ENCODE measurements around the gene RTN3.
"Not testable (repeated sequence)": the region's sequence is repeated elsewhere in the genome, so short reads cannot be mapped to it uniquely, and the experiment has no call there.

Gene RTN3, protein sequence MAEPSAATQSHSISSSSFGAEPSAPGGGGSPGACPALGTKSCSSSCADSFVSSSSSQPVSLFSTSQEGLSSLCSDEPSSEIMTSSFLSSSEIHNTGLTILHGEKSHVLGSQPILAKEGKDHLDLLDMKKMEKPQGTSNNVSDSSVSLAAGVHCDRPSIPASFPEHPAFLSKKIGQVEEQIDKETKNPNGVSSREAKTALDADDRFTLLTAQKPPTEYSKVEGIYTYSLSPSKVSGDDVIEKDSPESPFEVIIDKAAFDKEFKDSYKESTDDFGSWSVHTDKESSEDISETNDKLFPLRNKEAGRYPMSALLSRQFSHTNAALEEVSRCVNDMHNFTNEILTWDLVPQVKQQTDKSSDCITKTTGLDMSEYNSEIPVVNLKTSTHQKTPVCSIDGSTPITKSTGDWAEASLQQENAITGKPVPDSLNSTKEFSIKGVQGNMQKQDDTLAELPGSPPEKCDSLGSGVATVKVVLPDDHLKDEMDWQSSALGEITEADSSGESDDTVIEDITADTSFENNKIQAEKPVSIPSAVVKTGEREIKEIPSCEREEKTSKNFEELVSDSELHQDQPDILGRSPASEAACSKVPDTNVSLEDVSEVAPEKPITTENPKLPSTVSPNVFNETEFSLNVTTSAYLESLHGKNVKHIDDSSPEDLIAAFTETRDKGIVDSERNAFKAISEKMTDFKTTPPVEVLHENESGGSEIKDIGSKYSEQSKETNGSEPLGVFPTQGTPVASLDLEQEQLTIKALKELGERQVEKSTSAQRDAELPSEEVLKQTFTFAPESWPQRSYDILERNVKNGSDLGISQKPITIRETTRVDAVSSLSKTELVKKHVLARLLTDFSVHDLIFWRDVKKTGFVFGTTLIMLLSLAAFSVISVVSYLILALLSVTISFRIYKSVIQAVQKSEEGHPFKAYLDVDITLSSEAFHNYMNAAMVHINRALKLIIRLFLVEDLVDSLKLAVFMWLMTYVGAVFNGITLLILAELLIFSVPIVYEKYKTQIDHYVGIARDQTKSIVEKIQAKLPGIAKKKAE

DNA sequence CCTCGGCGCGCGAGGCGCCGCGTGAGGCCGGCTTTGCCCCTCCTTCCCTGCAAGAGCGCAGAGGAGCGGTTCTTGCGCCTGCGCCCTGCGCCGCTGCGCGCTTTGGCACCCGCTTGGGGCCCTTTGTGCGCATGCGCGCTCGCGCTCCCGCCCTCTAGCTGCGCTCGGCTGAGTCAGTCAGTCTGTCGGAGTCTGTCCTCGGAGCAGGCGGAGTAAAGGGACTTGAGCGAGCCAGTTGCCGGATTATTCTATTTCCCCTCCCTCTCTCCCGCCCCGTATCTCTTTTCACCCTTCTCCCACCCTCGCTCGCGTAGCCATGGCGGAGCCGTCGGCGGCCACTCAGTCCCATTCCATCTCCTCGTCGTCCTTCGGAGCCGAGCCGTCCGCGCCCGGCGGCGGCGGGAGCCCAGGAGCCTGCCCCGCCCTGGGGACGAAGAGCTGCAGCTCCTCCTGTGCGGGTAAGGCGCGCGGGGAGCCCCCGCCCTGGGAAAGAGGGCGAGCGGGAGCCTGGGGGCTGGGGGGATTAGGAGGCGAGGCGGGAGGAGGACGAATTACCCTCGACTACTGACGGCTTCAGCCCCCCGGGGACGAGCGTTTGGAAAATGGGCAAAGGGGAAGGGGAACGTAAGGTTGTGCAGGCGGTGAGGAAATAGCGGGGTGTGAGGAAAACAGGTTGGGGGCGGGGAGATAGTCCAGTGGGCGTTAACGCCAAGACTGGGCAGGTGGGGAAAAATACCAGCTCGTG lies at the start of gene RTN3:
Gene RTN3, plus strand, starts transcription at position 180 of the 745 bp plus-strand sequence. Its CDS starts 137 bp downstream, at position 317.
- Histone ChIP-seq H3K36me3 (ENCODE audit: control insufficient read depth, low read depth, low read length) (no peaks in the 10 kb centered on the region), H3K9ac (ENCODE audit: low read length) (peak within 1 kb of the TSS; percentile 86), H3K27me3 (ENCODE audit: control insufficient read depth, insufficient read depth, low read length) (no peaks in the 10 kb centered on the region), H3K4me3 (ENCODE audit: low read length) (peak within 1 kb of the TSS; percentile 87), H3K4me1 (ENCODE audit: control insufficient read depth, low read depth, low read length) (peaks cover 16% of the 10 kb centered on the region), H3K9me3 (ENCODE audit: control insufficient read depth, low read depth, low read length) (no peaks in the 10 kb centered on the region), H3K27ac (ENCODE audit: low read length) (peak within 1 kb of the TSS; percentile 67)

DNA sequence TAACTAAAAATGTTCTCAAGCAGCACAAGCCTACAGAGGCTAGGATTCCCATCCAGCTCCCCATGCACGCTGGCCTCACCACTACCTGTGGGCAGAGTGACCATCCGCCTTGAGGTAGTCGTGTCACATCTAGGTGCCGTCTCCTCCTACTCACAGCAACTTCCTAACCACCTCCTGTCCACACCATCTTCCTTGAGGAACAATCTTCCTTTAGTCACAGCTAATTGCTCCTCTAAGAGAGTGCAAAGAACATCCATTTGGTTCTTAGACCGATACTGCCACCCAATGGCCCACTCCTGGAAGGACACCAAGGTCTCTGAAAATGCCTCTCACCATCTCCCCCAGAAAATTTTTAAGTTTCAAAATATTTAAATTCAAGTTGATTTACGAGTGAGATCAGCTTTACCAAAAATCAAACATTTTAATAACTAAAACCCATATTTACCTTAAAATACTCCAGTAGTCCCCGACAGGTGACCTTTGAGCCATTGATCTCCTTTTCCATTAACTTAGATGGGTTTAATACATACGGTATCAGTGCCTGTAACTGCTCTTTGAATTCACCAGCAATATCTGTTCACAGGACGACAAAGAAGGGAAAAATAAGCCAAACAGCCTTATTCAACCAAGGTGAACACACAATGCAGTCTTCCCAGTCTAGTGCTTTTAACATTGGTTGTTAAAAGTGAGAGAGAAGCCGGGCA lies 45.4 kb upstream of the RTN3 start:
- Histone ChIP-seq H3K27me3 (ENCODE audit: control insufficient read depth, insufficient read depth, low read length) (no peaks in the 10 kb centered on the region), H3K9ac (ENCODE audit: low read length) (no peak overlapping the region), H3K36me3 (ENCODE audit: control insufficient read depth, low read depth, low read length) (peaks cover 17% of the 10 kb centered on the region), H3K27ac (ENCODE audit: low read length) (no peak overlapping the region), H3K4me3 (ENCODE audit: low read length) (no peak overlapping the region), H3K4me1 (ENCODE audit: control insufficient read depth, low read depth, low read length) (no peaks in the 10 kb centered on the region), H3K9me3 (ENCODE audit: control insufficient read depth, low read depth, low read length) (no peaks in the 10 kb centered on the region)

DNA sequence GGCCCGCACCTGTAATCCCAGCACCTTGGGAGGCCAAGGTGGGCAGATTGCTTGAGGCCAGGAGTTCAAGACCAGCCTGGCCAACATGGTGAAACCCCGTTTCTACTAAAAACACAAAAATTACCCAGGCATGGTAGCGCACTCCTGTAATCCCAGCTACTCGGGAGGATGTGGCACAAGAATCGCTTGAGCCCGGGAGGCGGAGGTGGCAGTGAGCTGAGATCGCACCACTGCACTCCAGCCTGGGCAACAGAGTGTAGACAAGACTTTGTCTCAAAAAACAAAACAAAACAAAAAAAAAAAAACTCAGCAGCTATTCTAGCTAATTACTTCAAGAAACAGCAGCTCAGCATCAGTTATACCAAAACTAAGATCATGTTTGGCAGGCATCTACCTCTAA lies 42.9 kb upstream of the RTN3 start:
- not testable (repeated sequence) for H3K9ac ChIP-seq (ENCODE audit: low read length); H3K27me3 ChIP-seq (ENCODE audit: control insufficient read depth, insufficient read depth, low read length); H3K27ac ChIP-seq (ENCODE audit: low read length); H3K4me3 ChIP-seq (ENCODE audit: low read length); H3K4me1 ChIP-seq (ENCODE audit: control insufficient read depth, low read depth, low read length); H3K9me3 ChIP-seq (ENCODE audit: control insufficient read depth, low read depth, low read length)
- H3K36me3 ChIP-seq (ENCODE audit: control insufficient read depth, low read depth, low read length), result peaks cover 25% of the 10 kb centered on the region

DNA sequence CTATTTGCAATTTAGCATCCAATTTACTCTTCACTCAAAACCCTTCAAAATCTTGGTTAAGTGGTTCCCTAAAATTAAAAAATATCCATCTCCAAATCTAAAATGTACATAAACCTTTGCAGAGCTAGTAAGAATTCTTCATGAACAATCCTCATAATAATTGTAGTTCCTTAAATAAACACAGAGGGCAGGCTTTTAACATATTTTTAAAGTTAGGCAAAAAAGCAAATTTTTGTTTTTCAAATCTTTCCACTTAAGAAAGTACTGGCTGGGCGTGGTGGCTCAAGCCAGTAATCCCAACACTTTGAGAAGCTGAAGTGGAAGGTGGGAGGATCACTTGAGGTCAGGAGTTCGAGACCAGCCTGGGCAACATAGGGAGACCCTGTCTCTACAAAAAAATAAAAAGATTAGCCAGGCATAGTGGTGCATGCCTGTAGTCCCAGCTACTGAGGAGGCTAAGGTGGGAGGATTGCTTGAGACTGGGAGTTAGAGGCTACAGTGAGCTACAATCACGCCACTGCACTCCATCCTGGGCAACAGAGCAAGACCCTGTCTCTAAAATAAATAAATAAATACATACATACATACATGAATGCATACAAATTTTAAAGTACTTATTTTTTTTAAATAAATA lies 42.0 kb upstream of the RTN3 start:
- Histone ChIP-seq H3K36me3 (ENCODE audit: control insufficient read depth, low read depth, low read length) (peaks cover 32% of the 10 kb centered on the region), H3K4me1 (ENCODE audit: control insufficient read depth, low read depth, low read length) (no peaks in the 10 kb centered on the region), H3K27me3 (ENCODE audit: control insufficient read depth, insufficient read depth, low read length) (no peaks in the 10 kb centered on the region)

DNA sequence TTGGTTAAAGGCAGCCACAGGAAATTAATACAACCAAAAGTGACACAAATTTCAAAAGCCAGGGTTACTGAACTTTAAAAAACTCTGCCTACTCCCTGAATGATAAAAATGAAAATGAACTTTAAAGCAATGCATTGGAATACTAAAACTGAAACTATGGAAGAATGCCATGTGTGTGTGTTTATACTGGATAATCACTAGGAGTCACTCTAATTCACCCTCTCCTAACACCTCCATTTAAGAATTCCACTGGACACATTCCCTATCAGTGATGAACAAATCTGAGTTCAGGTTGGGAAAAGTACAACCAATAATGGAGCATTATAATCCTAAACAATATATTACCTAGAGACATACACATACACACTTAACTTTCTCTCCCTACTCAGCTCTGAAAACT lies 39.6 kb upstream of the RTN3 start:
- Histone ChIP-seq H3K27ac (ENCODE audit: low read length) (no peak overlapping the region), H3K9me3 (ENCODE audit: control insufficient read depth, low read depth, low read length) (no peaks in the 10 kb centered on the region), H3K4me3 (ENCODE audit: low read length) (no peak overlapping the region), H3K4me1 (ENCODE audit: control insufficient read depth, low read depth, low read length) (no peaks in the 10 kb centered on the region), H3K9ac (ENCODE audit: low read length) (no peak overlapping the region), H3K36me3 (ENCODE audit: control insufficient read depth, low read depth, low read length) (peaks cover 34% of the 10 kb centered on the region), H3K27me3 (ENCODE audit: control insufficient read depth, insufficient read depth, low read length) (no peaks in the 10 kb centered on the region)

More for the DNA sequence above, 42.0 kb upstream of the RTN3 start:
- Histone ChIP-seq H3K4me3 (ENCODE audit: low read length) (no peak overlapping the region), H3K9me3 (ENCODE audit: control insufficient read depth, low read depth, low read length) (no peaks in the 10 kb centered on the region), H3K9ac (ENCODE audit: low read length) (no peak overlapping the region), H3K27ac (ENCODE audit: low read length) (no peak overlapping the region)

DNA sequence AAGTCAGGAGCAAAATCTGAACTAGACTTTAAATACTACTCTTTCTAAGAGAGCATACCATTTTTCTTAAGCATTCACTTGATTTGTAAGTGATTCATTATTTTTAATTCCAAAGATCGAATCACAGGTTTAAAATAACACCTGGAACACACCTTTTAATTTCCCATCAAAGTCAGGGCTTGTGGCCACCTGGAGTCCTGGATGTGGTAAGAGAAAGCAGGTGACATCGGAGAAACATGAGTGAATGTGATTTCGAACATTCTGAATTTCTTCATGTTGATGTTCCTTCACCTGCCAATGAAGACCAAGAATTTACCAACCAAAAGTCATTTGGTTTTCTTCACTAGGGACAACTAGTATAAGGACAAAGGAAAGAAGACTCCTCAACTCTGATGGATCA lies 38.1 kb upstream of the RTN3 start:
- Histone ChIP-seq H3K36me3 (ENCODE audit: control insufficient read depth, low read depth, low read length) (peaks cover 41% of the 10 kb centered on the region), H3K4me3 (ENCODE audit: low read length) (no peak overlapping the region), H3K27ac (ENCODE audit: low read length) (no peak overlapping the region), H3K9ac (ENCODE audit: low read length) (no peak overlapping the region), H3K4me1 (ENCODE audit: control insufficient read depth, low read depth, low read length) (no peaks in the 10 kb centered on the region), H3K27me3 (ENCODE audit: control insufficient read depth, insufficient read depth, low read length) (no peaks in the 10 kb centered on the region), H3K9me3 (ENCODE audit: control insufficient read depth, low read depth, low read length) (no peaks in the 10 kb centered on the region)

DNA sequence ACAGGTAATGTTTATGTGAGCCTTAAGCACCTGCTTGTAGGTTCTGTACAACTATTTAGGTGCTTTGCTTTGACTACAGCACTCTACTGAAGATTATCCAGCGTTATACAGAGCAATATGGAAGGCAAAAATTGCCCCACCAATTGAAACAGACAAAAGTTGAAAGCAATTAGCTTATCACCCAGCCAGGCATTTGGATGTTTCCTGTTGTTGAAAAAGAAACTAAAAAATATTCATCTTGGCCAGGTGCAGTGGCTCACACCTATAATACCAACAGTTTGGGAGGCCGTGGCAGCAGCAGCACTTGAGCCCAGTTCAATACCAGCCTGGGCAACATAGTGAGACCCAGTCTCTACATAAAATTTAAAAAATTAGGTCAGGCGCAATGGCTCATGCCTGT lies 28.6 kb upstream of the RTN3 start:
- no peak overlapping the region for H3K9ac ChIP-seq (ENCODE audit: low read length)
- H3K36me3 ChIP-seq (ENCODE audit: control insufficient read depth, low read depth, low read length), result peaks cover 17% of the 10 kb centered on the region
- no peaks in the 10 kb centered on the region for H3K4me1 ChIP-seq (ENCODE audit: control insufficient read depth, low read depth, low read length)
- no peak overlapping the region for H3K27ac ChIP-seq (ENCODE audit: low read length)
- H3K27me3 ChIP-seq (ENCODE audit: control insufficient read depth, insufficient read depth, low read length), result no peaks in the 10 kb centered on the region
- H3K9me3 ChIP-seq (ENCODE audit: control insufficient read depth, low read depth, low read length), result no peaks in the 10 kb centered on the region
- no peak overlapping the region for H3K4me3 ChIP-seq (ENCODE audit: low read length)

DNA sequence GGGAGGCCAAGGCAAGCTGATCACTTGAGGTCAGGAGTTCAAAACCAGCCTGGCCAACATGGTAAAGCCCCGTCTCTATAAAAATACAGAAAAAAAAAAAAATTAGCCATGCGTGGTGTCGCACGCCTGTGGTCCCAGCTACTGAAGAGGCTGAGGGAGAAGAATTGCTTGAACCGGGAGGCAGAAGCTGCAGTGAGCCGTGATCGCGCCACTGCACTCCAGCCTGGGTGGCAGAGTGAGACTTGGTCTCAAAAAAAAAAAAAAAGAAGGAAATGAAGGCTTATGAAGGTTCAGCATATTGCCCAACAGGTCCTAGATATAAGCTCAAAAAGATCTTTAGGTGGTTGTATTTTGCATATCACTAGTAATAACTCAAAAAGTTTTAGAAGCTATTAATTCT lies 20.3 kb upstream of the RTN3 start:
- H3K4me1 ChIP-seq (ENCODE audit: control insufficient read depth, low read depth, low read length), result no peaks in the 10 kb centered on the region

DNA sequence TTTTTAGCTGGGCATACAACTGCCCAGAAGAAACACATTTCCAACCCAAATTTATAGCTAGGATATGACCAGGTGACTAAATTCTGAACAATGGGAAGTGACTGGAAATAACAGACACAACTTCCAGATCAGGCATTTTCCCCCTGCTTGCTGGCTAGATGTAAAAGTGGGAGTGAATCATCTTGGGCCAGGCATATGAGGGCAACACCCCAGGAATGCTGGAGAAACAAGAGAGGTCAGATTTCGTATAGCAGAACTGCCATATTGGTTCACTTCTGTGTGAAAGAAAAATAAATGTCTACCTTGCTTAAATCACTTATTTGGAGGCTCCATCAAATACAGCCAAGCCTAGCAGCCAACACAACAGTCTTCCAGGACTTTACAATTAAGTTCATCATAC lies 17.5 kb upstream of the RTN3 start:
- Histone ChIP-seq H3K36me3 (ENCODE audit: control insufficient read depth, low read depth, low read length) (no peaks in the 10 kb centered on the region), H3K27me3 (ENCODE audit: control insufficient read depth, insufficient read depth, low read length) (no peaks in the 10 kb centered on the region), H3K27ac (ENCODE audit: low read length) (no peak overlapping the region), H3K4me3 (ENCODE audit: low read length) (no peak overlapping the region), H3K4me1 (ENCODE audit: control insufficient read depth, low read depth, low read length) (no peaks in the 10 kb centered on the region), H3K9ac (ENCODE audit: low read length) (no peak overlapping the region), H3K9me3 (ENCODE audit: control insufficient read depth, low read depth, low read length) (no peaks in the 10 kb centered on the region)

More for the DNA sequence above, 20.3 kb upstream of the RTN3 start:
- H3K9ac ChIP-seq (ENCODE audit: low read length), result no peak overlapping the region
- H3K4me3 ChIP-seq (ENCODE audit: low read length), result no peak overlapping the region
- H3K9me3 ChIP-seq (ENCODE audit: control insufficient read depth, low read depth, low read length), result no peaks in the 10 kb centered on the region
- no peaks in the 10 kb centered on the region for H3K36me3 ChIP-seq (ENCODE audit: control insufficient read depth, low read depth, low read length)
- no peaks in the 10 kb centered on the region for H3K27me3 ChIP-seq (ENCODE audit: control insufficient read depth, insufficient read depth, low read length)
- no peak overlapping the region for H3K27ac ChIP-seq (ENCODE audit: low read length)

DNA sequence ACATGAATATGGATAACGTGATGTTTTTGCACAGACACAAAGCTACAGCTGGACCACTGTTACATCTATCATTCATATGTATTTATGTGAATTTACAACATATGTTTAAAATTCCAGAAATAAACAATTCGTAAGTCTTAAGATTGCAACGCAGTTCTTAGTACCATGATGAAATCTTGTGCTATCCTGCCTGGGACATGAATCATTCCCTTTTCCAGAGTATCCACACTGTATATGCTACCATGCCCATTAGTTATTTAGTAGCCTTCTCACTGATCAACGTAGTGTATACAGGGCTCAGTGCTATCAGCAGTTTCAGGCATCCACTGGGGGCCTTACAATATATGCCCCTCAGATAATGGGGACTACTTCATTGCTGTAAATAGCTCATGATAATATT lies 14.4 kb upstream of the RTN3 start:
- peaks cover 7% of the 10 kb centered on the region for H3K4me1 ChIP-seq (ENCODE audit: control insufficient read depth, low read depth, low read length)
- no peak overlapping the region for H3K4me3 ChIP-seq (ENCODE audit: low read length)
- no peaks in the 10 kb centered on the region for H3K36me3 ChIP-seq (ENCODE audit: control insufficient read depth, low read depth, low read length)
- peaks cover 9% of the 10 kb centered on the region for H3K27me3 ChIP-seq (ENCODE audit: control insufficient read depth, insufficient read depth, low read length)
- H3K9me3 ChIP-seq (ENCODE audit: control insufficient read depth, low read depth, low read length), result no peaks in the 10 kb centered on the region
- H3K9ac ChIP-seq (ENCODE audit: low read length), result no peak overlapping the region
- H3K27ac ChIP-seq (ENCODE audit: low read length), result no peak overlapping the region
